Mesothelial cell of epicardium (in vitro differentiated cells): ENCODE data around the gene AKAP11. TPM values are rescaled to one million over a fixed set of nuclear protein-coding genes. Genes with fewer than 3 reads are reported as not detected.
A peak's percentile ranks its signal among the peaks of the same experiment; 100 is the strongest.

Source experiments
- DNase-seq, 2 experiments: peaks; one replicate each; pipeline ENCODE4 v3.0.0; 2021; ENCODE audit warnings: low spot score in 2 of 2; ENCODE audit not compliant: unreplicated experiment in 2 of 2
- H3K27ac Mint-ChIP-seq: 2 replicates; pipeline ENCODE4 v1.8.0; 2021; ENCODE audit warnings: mixed read lengths
- H3K27me3 Mint-ChIP-seq: 2 replicates; pipeline ENCODE4 v1.8.0; 2021; ENCODE audit warnings: low read depth, mixed read lengths
- H3K36me3 Mint-ChIP-seq: 2 replicates; pipeline ENCODE4 v1.8.0; 2021; ENCODE audit warnings: mixed read lengths
- H3K4me1 Mint-ChIP-seq: 2 replicates; pipeline ENCODE4 v1.8.0; 2021; ENCODE audit warnings: mixed read lengths
- H3K4me3 Mint-ChIP-seq: 2 replicates; pipeline ENCODE4 v1.8.0; 2021; ENCODE audit warnings: mild to moderate bottlenecking, moderate library complexity, mixed read lengths
- H3K9me3 Mint-ChIP-seq: 2 replicates; pipeline ENCODE4 v1.8.0; 2021; ENCODE audit warnings: mixed read lengths
- total RNA-seq: library from RNA; stranded (reverse); gene quantifications from 3 replicates; pipeline ENCODE4 v1.2.1, GENCODE V29; 2021
- TF ChIP-seq, protein P1 (sequence below): fragments of 200-600 bp; sonication (generic); IDR thresholded peaks from one replicate; pipeline ENCODE4 v1.5.0; 2021; ENCODE audit warnings: antibody characterized with exemption; ENCODE audit not compliant: unreplicated experiment

Gene AKAP11
- total RNA-seq, 1 donor from 2014 or later = 33.9 TPM

DNA sequence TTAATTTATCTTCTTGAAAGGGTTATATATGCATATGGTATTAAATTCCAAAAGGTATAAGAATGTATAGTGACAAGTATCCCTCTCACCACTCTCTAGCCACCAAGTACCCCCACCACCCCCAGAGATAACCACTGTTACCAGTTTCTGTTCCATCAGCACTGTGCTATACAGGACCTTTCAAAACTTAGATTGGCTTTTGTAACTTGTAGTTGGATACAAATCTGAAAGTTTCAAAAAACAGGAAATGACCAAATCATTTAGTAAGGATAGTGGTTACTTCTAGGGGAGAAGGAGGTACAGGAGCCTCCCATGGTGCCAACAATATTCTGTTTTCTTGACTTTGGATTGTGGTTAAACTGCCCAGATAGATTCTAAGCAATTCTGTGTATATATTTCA is 56.7 kb downstream of the AKAP11 start:
- Mint-ChIP-seq H3K4me1 (no peaks in the 10 kb centered on the region), H3K4me3 (no peak overlapping the region)
- TF ChIP-seq, protein P1, sequence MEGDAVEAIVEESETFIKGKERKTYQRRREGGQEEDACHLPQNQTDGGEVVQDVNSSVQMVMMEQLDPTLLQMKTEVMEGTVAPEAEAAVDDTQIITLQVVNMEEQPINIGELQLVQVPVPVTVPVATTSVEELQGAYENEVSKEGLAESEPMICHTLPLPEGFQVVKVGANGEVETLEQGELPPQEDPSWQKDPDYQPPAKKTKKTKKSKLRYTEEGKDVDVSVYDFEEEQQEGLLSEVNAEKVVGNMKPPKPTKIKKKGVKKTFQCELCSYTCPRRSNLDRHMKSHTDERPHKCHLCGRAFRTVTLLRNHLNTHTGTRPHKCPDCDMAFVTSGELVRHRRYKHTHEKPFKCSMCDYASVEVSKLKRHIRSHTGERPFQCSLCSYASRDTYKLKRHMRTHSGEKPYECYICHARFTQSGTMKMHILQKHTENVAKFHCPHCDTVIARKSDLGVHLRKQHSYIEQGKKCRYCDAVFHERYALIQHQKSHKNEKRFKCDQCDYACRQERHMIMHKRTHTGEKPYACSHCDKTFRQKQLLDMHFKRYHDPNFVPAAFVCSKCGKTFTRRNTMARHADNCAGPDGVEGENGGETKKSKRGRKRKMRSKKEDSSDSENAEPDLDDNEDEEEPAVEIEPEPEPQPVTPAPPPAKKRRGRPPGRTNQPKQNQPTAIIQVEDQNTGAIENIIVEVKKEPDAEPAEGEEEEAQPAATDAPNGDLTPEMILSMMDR = no peak

DNA sequence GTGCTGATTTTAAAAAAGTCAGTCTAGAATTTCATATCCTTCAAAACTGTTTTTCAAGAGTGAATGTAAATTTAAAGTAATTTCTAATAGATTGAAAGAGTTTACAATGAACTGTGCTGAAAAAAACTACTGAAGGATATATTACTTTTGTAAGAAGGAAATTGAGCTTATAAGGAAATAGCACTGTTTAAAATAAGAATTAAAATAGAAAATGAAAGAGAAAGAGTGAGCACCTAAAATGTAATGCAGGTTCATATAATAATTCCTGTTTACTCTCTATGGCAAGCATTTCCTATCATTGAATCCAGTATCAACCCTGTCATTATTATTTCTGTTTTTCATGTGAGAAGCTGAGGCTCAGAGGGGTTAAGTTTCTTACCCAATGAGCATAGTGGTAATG is 57.3 kb downstream of the AKAP11 start:
- DNase-seq = no peak
- Mint-ChIP-seq H3K4me1 (peaks cover 1% of the 10 kb centered on the region), H3K36me3 (no peaks in the 10 kb centered on the region), H3K27ac (no peak overlapping the region), H3K27me3 (no peaks in the 10 kb centered on the region), H3K4me3 (no peak overlapping the region), H3K9me3 (no peaks in the 10 kb centered on the region)
- TF ChIP-seq, protein P1 = no peak

More for the DNA sequence above, 56.7 kb downstream of the AKAP11 start:
- no peak for DNase-seq
- H3K27ac Mint-ChIP-seq = no peak overlapping the region
- H3K36me3 Mint-ChIP-seq = no peaks in the 10 kb centered on the region
- no peaks in the 10 kb centered on the region for H3K27me3 Mint-ChIP-seq
- H3K9me3 Mint-ChIP-seq = no peaks in the 10 kb centered on the region

DNA sequence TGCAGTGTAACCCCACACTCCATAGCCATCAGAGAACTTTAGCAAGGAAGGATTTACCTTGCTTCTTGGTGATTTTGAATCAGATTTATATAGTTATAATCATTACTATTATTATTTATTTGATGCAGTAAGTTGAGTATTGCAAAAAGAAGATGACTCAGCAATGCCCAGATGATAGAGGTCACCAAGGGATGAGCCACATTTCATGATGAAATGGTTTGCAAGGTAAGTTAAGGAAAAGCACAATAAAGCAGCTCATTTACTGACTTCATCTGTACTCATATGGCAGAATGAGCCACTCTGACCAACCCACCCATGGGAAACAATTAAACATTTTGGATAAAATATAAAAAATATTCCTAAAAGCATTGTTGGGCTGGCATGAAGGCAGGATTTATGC is 59.1 kb downstream of the AKAP11 start:
- TF ChIP-seq, protein P1 = no peak
- Mint-ChIP-seq H3K36me3 (no peaks in the 10 kb centered on the region), H3K27me3 (no peaks in the 10 kb centered on the region), H3K27ac (no peak overlapping the region), H3K9me3 (no peaks in the 10 kb centered on the region), H3K4me1 (peaks cover 2% of the 10 kb centered on the region), H3K4me3 (no peak overlapping the region)
- no peak for DNase-seq

DNA sequence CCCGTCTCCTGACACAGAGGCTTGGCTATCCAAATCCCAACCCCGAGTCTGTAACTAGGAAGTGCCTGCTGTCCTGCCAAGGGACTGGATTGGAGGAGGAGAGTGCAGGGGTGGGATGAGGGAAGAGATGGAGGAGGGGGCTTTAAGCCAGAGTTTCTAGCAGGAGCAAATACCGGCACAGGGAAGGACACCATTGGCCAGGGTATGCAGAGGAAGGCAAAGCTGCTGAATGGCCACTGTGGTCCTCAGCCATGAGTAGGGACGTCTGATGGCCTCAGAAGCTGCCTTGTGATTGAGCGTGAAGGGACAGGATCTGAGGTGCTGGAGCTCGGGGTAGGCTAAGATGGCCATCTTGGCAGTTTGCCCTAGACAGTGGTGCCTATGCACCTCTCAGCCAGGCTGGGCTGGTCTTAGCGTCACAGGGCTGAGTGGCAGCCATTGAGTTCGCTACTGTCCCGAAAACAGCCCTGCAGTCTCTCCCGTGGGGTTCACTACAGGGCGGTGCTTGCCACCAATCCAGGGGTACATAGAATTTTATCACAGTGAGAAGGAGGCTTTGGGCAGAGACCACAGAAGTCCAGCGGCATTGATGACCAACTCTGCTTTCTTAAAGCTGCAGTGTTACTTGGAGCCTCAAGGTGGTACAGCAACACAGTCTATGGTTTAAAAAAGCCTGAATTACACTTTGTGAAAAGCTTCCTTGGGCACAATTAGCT is 61.8 kb downstream of the AKAP11 start:
- Mint-ChIP-seq H3K4me1 (peaks cover 10% of the 10 kb centered on the region), H3K27me3 (no peaks in the 10 kb centered on the region), H3K4me3 (no peak overlapping the region), H3K9me3 (no peaks in the 10 kb centered on the region), H3K27ac (no peak overlapping the region), H3K36me3 (no peaks in the 10 kb centered on the region)
- TF ChIP-seq, protein P1 = peak; percentile 33
- DNase-seq = no peak

DNA sequence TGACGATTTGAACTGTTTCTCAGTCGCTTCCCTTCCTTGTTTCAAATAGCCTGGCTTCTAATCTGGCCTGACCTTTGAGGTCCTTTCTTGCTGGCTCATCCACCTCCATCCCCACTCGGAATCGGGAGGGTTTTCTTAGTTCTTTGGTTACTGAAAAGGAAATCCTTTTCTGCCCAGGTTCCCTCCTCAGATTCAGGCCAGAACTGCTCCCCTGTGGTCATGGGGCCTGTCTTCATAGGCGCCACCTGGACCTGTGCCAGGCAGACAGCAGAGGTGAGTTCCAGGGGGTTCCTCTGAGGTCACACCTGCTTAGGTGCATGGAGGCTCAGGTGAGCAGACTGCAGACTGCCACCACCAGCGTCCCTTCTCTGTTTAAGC is 62.4 kb downstream of the AKAP11 start:
- peaks cover 10% of the 10 kb centered on the region for H3K4me1 Mint-ChIP-seq
- no peak overlapping the region for H3K4me3 Mint-ChIP-seq
- no peaks in the 10 kb centered on the region for H3K9me3 Mint-ChIP-seq
- no peaks in the 10 kb centered on the region for H3K36me3 Mint-ChIP-seq
- DNase-seq = no peak
- H3K27ac Mint-ChIP-seq = no peak overlapping the region
- H3K27me3 Mint-ChIP-seq = no peaks in the 10 kb centered on the region
- TF ChIP-seq, protein P1 = no peak
